NCI-H146 treated with DMSO at 0.1 percent for 48 hours (cell line): Measurements from ENCODE around the gene ARMCX6.
"Not testable (repeated sequence)": the region's sequence is repeated elsewhere in the genome, so short reads cannot be mapped to it uniquely, and the experiment has no call there.

Experiments used
- DNase-seq: peaks from one replicate; lab custom pipeline; 2025; ENCODE audit not compliant: unreplicated experiment; lab: John Stamatoyannopoulos, UW

The ARMCX6 gene

DNA sequence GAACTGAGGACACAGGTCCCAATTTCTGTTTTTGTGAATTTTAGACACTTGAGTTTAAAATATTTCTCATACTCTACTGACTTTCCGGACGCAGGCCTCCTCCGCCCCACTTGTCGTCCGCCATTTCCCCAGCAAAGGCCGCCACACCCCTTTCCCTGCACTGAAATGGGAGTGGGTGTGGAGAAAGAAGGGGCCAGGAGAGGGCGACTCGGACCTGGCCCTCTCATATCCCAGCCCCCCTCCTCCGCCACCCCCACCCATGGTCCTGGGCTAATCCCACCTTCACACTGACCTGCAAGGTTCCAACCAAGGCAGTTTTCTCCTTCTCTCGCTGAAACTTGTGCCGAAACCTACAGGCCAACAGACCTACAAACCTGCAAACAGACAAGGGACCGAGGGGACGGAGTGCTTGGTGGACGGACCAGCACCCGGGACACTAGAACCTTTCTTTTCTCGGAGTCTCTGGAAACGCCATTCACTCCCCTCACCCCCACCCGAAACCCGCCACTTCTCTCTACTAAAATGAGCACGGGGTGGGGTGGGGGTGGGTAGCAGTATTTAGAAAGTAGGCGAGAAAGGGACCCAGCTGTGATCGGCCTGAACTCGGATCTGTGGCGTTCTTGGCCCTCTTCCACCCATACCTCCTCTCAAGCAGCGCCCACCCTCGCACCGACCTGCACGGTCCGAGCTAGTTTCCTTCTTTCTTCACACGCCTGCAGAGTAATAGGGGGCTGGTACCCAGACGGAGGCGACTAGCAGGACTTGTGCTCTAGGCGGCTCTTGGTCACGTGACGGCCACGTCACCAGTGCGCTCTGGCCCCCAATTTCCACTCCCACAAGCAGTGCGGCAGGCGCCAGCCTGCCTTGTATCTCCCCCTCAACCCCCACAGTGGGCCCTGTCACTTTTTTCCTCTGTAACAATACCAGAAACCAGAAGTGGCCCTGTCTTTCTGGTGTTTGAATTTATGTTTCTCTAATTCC, at the start of gene ARMCX6:
ARMCX6 (minus strand) TSS at position 790 of the 981 bp plus-strand sequence. CDS start 1,380 bp downstream, outside the sequence.
- peak; percentile 64 for DNase-seq

- DNase-seq: peak; percentile 17
These were observed 41.8 kb upstream of the ARMCX6 start, which contains the start of gene ARMCX2 for GRCh38 chrX:101659601-101660063. Gene ARMCX2 (minus strand): TSS chrX:101659850. CDS start chrX:101657588, 2,262 bp downstream.

GRCh38 chrX:101658661-101659491, 41.1 kb upstream of the ARMCX6 start:
- DNase-seq: peak; percentile 31

DNA sequence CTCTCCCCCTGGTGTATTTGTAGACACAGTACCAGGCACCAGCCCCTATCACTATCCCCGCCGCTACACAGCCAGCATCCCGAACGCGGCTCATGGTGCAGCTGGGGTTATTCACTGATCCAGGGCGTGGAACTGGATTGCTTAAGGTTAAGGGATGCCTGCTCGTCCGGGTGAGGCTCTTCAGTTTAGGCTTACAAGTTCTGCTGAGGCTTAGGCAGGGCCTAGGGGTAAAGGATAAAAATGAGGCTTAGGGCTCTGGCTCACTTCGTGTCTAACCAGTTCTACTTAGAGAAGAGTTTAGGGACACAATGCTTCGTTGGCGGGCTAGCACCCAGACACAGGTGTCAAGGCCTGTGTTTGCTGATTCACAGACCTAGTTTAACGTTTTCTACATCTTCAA, 39.7 kb upstream of the ARMCX6 start:
- no peak for DNase-seq

- DNase-seq: no peak
These were observed 39.0 kb upstream of the ARMCX6 start for GRCh38 chrX:101656817-101657216.

DNA sequence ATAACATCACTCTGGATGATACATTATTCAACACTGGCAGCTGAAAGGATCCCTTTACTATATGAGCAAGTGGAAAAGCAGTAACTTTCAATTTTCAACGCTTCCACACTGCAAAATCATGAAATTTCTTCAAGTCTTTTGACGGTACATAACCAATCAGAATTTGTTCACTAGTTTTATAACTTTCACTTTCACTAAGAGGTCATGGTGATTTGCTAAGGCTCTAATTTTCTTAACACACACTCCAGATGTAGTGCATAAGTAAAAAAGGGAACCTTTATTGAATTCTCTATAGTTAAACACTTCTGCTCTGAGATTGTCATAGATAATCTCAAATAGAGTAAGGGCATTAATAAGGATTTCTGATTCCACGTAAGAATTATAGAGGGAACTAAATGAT, 37.7 kb upstream of the ARMCX6 start:
- no peak for DNase-seq

GRCh38 chrX:101647716-101648115, 29.9 kb upstream of the ARMCX6 start:
- not testable (repeated sequence) for DNase-seq

GRCh38 chrX:101642093-101642492, 24.3 kb upstream of the ARMCX6 start:
- no peak for DNase-seq

GRCh38 chrX:101639583-101639982, 21.8 kb upstream of the ARMCX6 start:
- no peak for DNase-seq

- peak; percentile 31 for DNase-seq
These were observed 1.6 kb upstream of the ARMCX6 start for GRCh38 chrX:101619364-101619763.

- DNase-seq: peak; percentile 27
These were observed 12.1 kb downstream of the ARMCX6 start for GRCh38 chrX:101605728-101606127.

DNA sequence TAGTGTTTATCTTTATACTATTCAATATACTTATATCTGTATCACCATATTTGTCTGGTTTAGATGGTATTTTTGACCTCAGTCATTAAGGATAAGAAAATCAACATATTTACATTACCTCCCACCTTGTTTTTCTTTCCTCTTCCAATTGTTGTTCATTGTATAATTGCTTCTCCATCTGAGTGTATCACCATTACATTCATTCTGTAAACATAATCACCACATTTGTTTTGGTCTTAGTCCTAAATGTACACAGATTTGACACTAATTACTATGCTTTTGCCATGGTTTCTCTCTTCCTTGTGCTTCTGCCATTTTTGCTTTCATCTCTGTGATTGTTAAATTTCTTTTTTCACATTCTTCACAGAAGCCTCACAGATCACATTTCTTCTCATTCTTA, 12.7 kb downstream of the ARMCX6 start:
- DNase-seq: no peak

DNA sequence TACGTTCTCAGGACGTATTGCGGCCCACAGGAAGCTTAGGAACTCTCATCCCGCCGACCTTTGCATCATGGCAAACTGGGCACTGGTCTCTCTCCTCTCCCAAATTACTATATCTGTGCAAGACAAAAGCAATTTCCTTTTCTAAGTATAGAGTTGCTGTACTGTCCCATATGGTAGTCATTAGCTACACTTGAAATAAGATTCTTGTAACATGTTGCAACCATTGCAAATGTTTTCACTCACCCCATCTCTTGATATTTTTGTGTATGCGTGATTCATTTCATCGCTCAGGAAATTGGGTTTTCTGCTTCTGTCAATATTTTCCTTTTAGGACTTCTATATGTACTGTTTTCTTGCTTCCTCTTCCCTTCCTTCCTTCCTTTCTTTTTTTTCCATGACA, 15.7 kb downstream of the ARMCX6 start:
- no peak for DNase-seq

- DNase-seq: not testable (repeated sequence)
These were observed 18.2 kb downstream of the ARMCX6 start for GRCh38 chrX:101599592-101599991.

DNA sequence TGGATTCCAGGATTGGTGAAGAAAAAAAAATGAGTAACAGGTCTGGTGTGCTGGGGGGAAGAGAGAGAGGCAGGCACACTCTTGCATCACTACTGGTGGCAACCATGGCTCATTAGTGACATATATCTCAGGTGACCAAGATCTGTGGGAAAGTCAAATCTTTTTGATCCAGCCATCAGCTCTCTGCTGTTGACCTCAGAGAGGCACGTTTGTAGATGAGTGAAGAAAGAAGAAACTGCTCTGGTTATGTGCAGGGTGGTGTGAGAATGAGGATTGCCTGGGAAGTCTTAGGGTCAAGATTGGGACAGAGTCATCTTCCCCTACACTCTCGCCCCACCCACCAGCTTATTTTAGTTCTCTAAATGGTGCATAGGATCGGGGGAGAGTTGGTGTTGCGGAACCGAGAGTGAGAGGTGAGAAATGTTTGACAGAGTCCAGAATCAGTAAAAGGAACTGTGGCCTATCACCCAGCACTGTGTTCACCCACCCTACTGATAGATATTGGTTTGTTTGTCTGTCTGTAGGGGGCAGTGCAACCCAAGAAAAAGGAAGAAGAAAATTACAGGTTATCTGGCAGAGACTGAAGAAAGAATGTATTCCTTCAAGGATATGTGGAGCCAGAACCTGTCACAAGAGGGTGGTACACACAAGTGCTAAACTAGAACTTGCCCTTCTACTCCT, 21.9 kb downstream of the ARMCX6 start:
- DNase-seq: peak; percentile 15
